SH-SY5Y (cell line): ENCODE results near the gene MALRD1.

ENCODE experiments used
- GATA2 ChIP-seq: IDR thresholded peaks from 2 replicates; pipeline ENCODE4 v1.6.1; 2011; ENCODE audit warnings: mild to moderate bottlenecking, low read depth, low read length
- GATA3 ChIP-seq: IDR thresholded peaks from 2 replicates; pipeline ENCODE4 v1.6.1; 2011; ENCODE audit warnings: low read depth, mild to moderate bottlenecking, low read length, moderate library complexity

DNA sequence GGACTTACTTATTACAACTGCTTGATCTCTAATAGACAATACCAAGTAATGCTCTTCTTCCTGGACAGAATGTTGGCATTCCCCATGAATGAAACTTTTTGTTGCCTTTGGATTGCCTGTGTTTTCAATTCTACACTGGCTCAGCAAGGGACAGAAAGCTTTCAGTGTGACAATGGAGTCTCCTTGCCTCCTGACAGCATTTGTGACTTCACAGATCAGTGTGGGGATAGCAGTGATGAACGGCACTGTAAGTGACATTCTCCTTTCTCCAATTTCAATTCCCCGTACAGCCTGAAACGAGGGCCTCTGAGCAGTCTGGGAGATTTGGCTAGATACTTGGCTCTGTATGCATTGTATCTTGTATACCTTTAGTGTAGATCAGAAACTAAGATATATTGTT is 290 bp downstream of the MALRD1 start:
- TF ChIP-seq GATA3 (no peak), GATA2 (no peak)
